Upper lobe of left lung (tissue), 6 donors: ENCODE measurements around the gene GRAMD1A. TPM values are rescaled to one million over a fixed set of nuclear protein-coding genes. Genes with fewer than 3 reads are reported as not detected.

Experiments
- ATAC-seq, 2 donors: fragments of 200-7000 bp; cut with Tn5 transposase; one replicate each; pipeline ENCODE4 v1.9.1; 2022; ENCODE audit warnings: mild to moderate bottlenecking in 2 of 2, moderate library complexity in 2 of 2; ENCODE audit not compliant: low FRiP score in 2 of 2
- DNase-seq, 2 donors: peaks; one replicate each; pipeline ENCODE4 v3.0.0-alpha.2; 2019 to 2020
- H3K27ac ChIP-seq, 4 donors: fragments of 200-600 bp; sonication (generic); one replicate each; pipeline ENCODE4 v1.5.1; 2016 to 2019
- H3K27me3 ChIP-seq, 4 donors: fragments of 200-600 bp; sonication (generic); one replicate each; pipeline ENCODE4 v1.5.1; 2017 to 2019
- H3K36me3 ChIP-seq, 4 donors: fragments of 200-600 bp; sonication (generic); one replicate each; pipeline ENCODE4 v1.5.1; 2016 to 2019
- H3K4me1 ChIP-seq, 4 donors: fragments of 200-600 bp; sonication (generic); one replicate each; pipeline ENCODE4 v1.5.1; 2018 to 2019
- H3K4me3 ChIP-seq, 4 donors: fragments of 200-600 bp; sonication (generic); one replicate each; pipeline ENCODE4 v1.5.1; 2017 to 2019; ENCODE audit warnings: mild to moderate bottlenecking in 2 of 4, moderate library complexity in 1 of 4
- H3K9me3 ChIP-seq, 4 donors: fragments of 200-600 bp; sonication (generic); one replicate each; pipeline ENCODE4 v1.5.1; 2018 to 2019
- CTCF ChIP-seq, 6 experiments: fragments of 450-650 bp in 4 of 6; fragments of 200-600 bp in 2 of 6; sonication (generic) in 2 of 6; IDR thresholded peaks; one replicate each; pipeline ENCODE4 v1.5.1; 2016 to 2019; ENCODE audit warnings: antibody characterized with exemption in 6 of 6
- EP300 ChIP-seq, 4 donors: sonication (generic); formaldehyde crosslinking; IDR thresholded peaks; one replicate each; pipeline ENCODE4 v1.5.1; 2017; ENCODE audit warnings: antibody characterized with exemption in 4 of 4, control low read depth in 2 of 4
- POLR2A ChIP-seq, 4 donors: fragments of 450-650 bp; IDR thresholded peaks; one replicate each; pipeline ENCODE4 v1.5.1; 2016 to 2017; ENCODE audit warnings: antibody characterized with exemption in 4 of 4, mild to moderate bottlenecking in 2 of 4
- POLR2AphosphoS5 ChIP-seq, 2 donors: sonication (generic); formaldehyde crosslinking; IDR thresholded peaks; one replicate each; pipeline ENCODE4 v1.5.1; 2017; ENCODE audit warnings: antibody characterized with exemption in 2 of 2
- WGBS, 2 donors: methylation state at CpG; one replicate each; pipeline ENCODE4 v1.1.5; 2017 to 2018; 5-methylcytosine and 5-hydroxymethylcytosine counted together
- total RNA-seq, 6 donors: library from RNA; depleted of rRNA in 4 of 6; stranded (reverse); fragments of >200 nt in 4 of 6; gene quantifications; one replicate each; pipeline versions ENCODE4 v1.1.0 to v1.2.1, GENCODE V29; 2016 to 2021
- donor health status: DM: no; HTN: no; CAD: no; lungs with moderate emphysema.
- donor health status: DM: no; HTN: yes; CAD: no; lungs with severe emphysema.

Gene GRAMD1A
- total RNA-seq, 6 donors from 2014 or later = 85.1 to 206 (median 119) TPM

GRCh38 chr19:35060160-35060855, 60.2 kb downstream of the GRAMD1A start:
- Histone ChIP-seq H3K27me3 (no peaks in the 10 kb centered on the region), H3K4me3 (no peak overlapping the region), H3K9me3 (no peaks in the 10 kb centered on the region), H3K36me3 (no peaks in the 10 kb centered on the region), H3K27ac (no peak overlapping the region), H3K4me1 (no peaks in the 10 kb centered on the region)
- TF ChIP-seq POLR2A (IDR thresholded peaks at IDR 0.05) (no peak), EP300 (IDR thresholded peaks at IDR 0.05) (no peak), CTCF (IDR thresholded peaks at IDR 0.05) (no peak), POLR2AphosphoS5 (IDR thresholded peaks at IDR 0.05) (no peak)
- DNase-seq = no peak
- ATAC-seq = peak in 1 of 2 donors; percentile 41
- 81 to 96% methylated on average over 11 to 28 of the region's 29 CpGs for WGBS, 2 donors

DNA sequence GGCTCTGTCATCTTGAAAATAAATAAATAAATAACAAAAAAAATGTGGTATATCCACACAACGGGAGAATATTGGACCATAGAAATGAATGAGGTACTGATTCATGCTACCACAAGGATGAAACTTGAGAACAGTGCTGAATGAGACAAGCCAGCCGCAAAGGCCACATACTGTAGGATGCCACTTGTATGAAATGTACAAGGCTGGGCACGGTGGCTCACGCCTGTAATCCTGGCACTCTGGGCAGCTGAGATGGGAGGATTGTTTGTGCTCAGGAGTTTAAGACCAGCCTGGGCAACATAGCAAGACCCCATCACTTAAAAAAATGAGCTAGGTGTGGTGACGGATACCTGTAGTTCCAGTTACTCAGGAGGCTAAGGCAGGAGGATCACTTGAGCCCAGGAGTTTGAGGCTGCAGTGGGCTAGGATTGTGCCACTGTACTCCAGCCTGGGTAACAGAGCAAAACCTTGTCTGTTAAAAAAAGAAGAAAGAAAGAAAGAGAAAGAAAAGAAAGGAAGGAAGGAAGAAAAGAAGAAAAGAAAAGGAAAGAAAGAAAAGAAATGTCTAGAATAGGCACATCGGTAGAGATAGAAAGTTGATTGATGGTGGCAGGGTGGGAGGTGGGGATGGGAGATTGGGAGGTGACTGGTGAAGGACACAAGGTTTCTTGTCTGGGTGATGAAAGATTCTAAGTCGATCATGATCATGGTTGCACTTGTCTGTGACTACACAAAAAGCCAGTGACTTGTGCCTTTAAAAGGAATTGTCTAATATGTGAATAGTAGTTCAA, 61.7 kb downstream of the GRAMD1A start:
- H3K27me3 ChIP-seq = no peaks in the 10 kb centered on the region
- no peaks in the 10 kb centered on the region for H3K36me3 ChIP-seq
- ATAC-seq (no peak), DNase-seq (no peak)
- WGBS, 2 donors = 72 to 79% methylated on average over 7 of the region's 7 CpGs
- no peaks in the 10 kb centered on the region for H3K9me3 ChIP-seq
- no peak overlapping the region for H3K4me3 ChIP-seq
- peaks cover 0 to 3% (median under 1%) of the 10 kb centered on the region in 4 donors for H3K4me1 ChIP-seq
- TF ChIP-seq CTCF (IDR thresholded peaks at IDR 0.05) = no peak
- no peak for TF ChIP-seq EP300 (IDR thresholded peaks at IDR 0.05)
- TF ChIP-seq POLR2A (IDR thresholded peaks at IDR 0.05) = no peak
- no peak for TF ChIP-seq POLR2AphosphoS5 (IDR thresholded peaks at IDR 0.05)
- H3K27ac ChIP-seq = no peak overlapping the region

DNA sequence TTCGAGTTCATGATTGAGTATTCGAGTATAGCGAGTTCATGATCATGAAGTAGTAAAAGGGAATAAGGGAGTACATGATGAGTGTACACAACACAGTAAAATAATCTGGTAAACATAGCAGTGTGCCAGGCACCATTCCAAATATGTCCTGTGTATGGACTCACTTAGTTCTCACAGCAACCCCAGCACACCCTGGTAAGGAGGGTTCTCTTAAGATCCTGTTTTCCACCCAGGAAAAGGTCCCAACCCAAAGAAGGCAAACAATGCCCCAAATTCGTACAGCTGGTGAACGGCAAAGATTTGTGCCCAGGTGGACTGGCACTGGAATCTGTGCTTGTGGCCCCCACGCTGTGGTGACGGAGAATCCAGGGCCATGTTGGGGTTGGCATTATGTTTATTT, 62.8 kb downstream of the GRAMD1A start:
- no peaks in the 10 kb centered on the region for H3K9me3 ChIP-seq
- H3K27me3 ChIP-seq = no peaks in the 10 kb centered on the region
- no peak overlapping the region for H3K4me3 ChIP-seq
- no peaks in the 10 kb centered on the region for H3K36me3 ChIP-seq
- H3K4me1 ChIP-seq = peaks cover 0 to 8% (median 5%) of the 10 kb centered on the region in 4 donors
- no peak overlapping the region for H3K27ac ChIP-seq
- no peak for ATAC-seq
- TF ChIP-seq CTCF (IDR thresholded peaks at IDR 0.05) (no peak), POLR2A (IDR thresholded peaks at IDR 0.05) (no peak), POLR2AphosphoS5 (IDR thresholded peaks at IDR 0.05) (no peak), EP300 (IDR thresholded peaks at IDR 0.05) (no peak)
- no peak for DNase-seq
- 76 to 81% methylated on average over 7 of the region's 7 CpGs for WGBS, 2 donors

- Histone ChIP-seq H3K27ac (no peak overlapping the region), H3K4me1 (peaks cover 0 to 8% (median 5%) of the 10 kb centered on the region in 4 donors), H3K36me3 (no peaks in the 10 kb centered on the region), H3K27me3 (no peaks in the 10 kb centered on the region), H3K9me3 (no peaks in the 10 kb centered on the region), H3K4me3 (no peak overlapping the region)
- no peak for DNase-seq
- no peak for ATAC-seq
- TF ChIP-seq POLR2AphosphoS5 (IDR thresholded peaks at IDR 0.05) (no peak), EP300 (IDR thresholded peaks at IDR 0.05) (no peak), POLR2A (IDR thresholded peaks at IDR 0.05) (no peak), CTCF (IDR thresholded peaks at IDR 0.05) (no peak)
- WGBS, 2 donors = 77 to 82% methylated on average over 10 of the region's 10 CpGs
Observed at GRCh38 chr19:35063940-35064818, 64.1 kb downstream of the GRAMD1A start.
